Uterus (tissue), 4 donors: ENCODE results near the gene CXCL1. TPM values are rescaled to one million over a fixed set of nuclear protein-coding genes. Genes with fewer than 3 reads are reported as not detected.

Experiments used
- DNase-seq, 2 donors: peaks; one replicate each; pipeline ENCODE4 v3.0.0-alpha.2; 2019 to 2020
- H3K27ac ChIP-seq, 2 donors: fragments of 200-600 bp; sonication (generic); 1 replicate in 1 of 2; 2 replicates in 1 of 2; pipeline ENCODE4 v1.5.1; 2016 to 2018
- H3K27me3 ChIP-seq, 2 donors: fragments of 200-600 bp; sonication (generic); one replicate each; pipeline ENCODE4 v1.5.1; 2018 to 2019; ENCODE audit warnings: control low read depth in 1 of 2
- H3K36me3 ChIP-seq, 2 donors: fragments of 200-600 bp; sonication (generic); one replicate each; pipeline ENCODE4 v1.5.1; 2019; ENCODE audit warnings: control low read depth in 1 of 2
- H3K4me1 ChIP-seq, 2 donors: fragments of 200-600 bp; sonication (generic); one replicate each; pipeline ENCODE4 v1.5.1; 2018 to 2019; ENCODE audit warnings: control low read depth in 1 of 2
- H3K4me3 ChIP-seq, 2 donors: fragments of 200-600 bp; sonication (generic); 1 replicate in 1 of 2; 2 replicates in 1 of 2; pipeline ENCODE4 v1.5.1; 2018 to 2019; ENCODE audit warnings: mild to moderate bottlenecking in 1 of 2
- H3K9me3 ChIP-seq, 2 donors: fragments of 200-600 bp; sonication (generic); one replicate each; pipeline ENCODE4 v1.5.1; 2019; ENCODE audit warnings: control low read depth in 1 of 2
- POLR2A ChIP-seq, 2 donors: fragments of 450-650 bp; IDR thresholded peaks; one replicate each; pipeline ENCODE4 v1.6.1; 2016; ENCODE audit warnings: antibody characterized with exemption in 2 of 2, mild to moderate bottlenecking in 1 of 2, moderate library complexity in 1 of 2
- intact Hi-C: fragments of 100-400 bp; cut with DNase I; formaldehyde crosslinking; loops from one replicate; pipeline ENCODE4 v1.15.1; 2023; ENCODE audit warnings: low total_unique reads
- total RNA-seq, 4 donors: library from RNA; depleted of rRNA in 3 of 4; stranded (reverse); fragments of >200 nt in 3 of 4; gene quantifications; one replicate each; pipeline versions ENCODE4 v1.1.0 to v1.2.4, GENCODE V29; 2014 to 2023
- TF ChIP-seq, protein P1 (sequence below), 4 experiments: fragments of 200-600 bp in 2 of 4; fragments of 450-650 bp in 2 of 4; sonication (generic) in 2 of 4; IDR thresholded peaks; one replicate each; pipeline ENCODE4 v1.5.1; 2016 to 2019; ENCODE audit warnings: antibody characterized with exemption in 4 of 4, mild to moderate bottlenecking in 2 of 4, moderate library complexity in 1 of 4
- donor health status: DM: yes; HTN: yes; CAD: no.

The CXCL1 gene
- total RNA-seq, 4 donors from 2014 or later: 1.4 to 2.6 TPM; not detected in 2

DNA sequence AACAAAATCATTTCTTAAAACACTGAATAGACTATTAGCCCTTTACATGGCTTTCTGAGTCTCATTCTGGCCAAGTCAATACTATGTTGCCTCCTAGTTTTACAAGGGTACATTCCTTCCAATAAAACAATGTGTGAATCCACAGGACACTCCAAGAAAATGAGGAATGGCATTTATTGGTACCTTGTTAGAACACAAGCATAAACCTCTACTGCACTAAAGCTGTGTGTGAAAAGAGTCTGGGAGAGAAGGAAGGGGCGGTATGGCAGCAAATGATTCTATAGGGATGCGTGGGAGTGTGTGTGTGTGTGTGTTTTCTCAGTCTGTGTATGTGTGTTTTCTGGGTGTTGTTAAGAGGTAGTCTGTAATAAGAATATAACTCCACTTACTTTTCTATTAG is 48.9 kb downstream of the CXCL1 start:
- Histone ChIP-seq H3K27ac (no peak overlapping the region), H3K36me3 (no peaks in the 10 kb centered on the region), H3K27me3 (no peaks in the 10 kb centered on the region), H3K4me1 (no peaks in the 10 kb centered on the region), H3K4me3 (no peak overlapping the region), H3K9me3 (no peaks in the 10 kb centered on the region)
- intact Hi-C loops: no loop called here
- no peak for DNase-seq
- TF ChIP-seq POLR2A (IDR thresholded peaks at IDR 0.05): no peak
- TF ChIP-seq, protein P1, sequence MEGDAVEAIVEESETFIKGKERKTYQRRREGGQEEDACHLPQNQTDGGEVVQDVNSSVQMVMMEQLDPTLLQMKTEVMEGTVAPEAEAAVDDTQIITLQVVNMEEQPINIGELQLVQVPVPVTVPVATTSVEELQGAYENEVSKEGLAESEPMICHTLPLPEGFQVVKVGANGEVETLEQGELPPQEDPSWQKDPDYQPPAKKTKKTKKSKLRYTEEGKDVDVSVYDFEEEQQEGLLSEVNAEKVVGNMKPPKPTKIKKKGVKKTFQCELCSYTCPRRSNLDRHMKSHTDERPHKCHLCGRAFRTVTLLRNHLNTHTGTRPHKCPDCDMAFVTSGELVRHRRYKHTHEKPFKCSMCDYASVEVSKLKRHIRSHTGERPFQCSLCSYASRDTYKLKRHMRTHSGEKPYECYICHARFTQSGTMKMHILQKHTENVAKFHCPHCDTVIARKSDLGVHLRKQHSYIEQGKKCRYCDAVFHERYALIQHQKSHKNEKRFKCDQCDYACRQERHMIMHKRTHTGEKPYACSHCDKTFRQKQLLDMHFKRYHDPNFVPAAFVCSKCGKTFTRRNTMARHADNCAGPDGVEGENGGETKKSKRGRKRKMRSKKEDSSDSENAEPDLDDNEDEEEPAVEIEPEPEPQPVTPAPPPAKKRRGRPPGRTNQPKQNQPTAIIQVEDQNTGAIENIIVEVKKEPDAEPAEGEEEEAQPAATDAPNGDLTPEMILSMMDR (IDR thresholded peaks at IDR 0.05): no peak

GRCh38 chr4:73919691-73920090 is 50.5 kb downstream of the CXCL1 start:
- H3K4me1 ChIP-seq: no peaks in the 10 kb centered on the region
- H3K4me3 ChIP-seq: no peak overlapping the region
- H3K36me3 ChIP-seq: no peaks in the 10 kb centered on the region
- intact Hi-C loops: no loop called here
- no peaks in the 10 kb centered on the region for H3K9me3 ChIP-seq
- H3K27ac ChIP-seq: no peak overlapping the region
- TF ChIP-seq, protein P1 (IDR thresholded peaks at IDR 0.05): no peak
- TF ChIP-seq POLR2A (IDR thresholded peaks at IDR 0.05): no peak
- H3K27me3 ChIP-seq: no peaks in the 10 kb centered on the region
- no peak for DNase-seq

Other genes starting within 250 kb of the CXCL1 start
- 1 to 10 TPM in 1 of 4 donors, under 1 TPM in 2, not detected in 1; under 0.01 to 1.5 (median 0.06) TPM for gene RASSF6, start 249.0 kb upstream of the CXCL1 start, total RNA-seq
- 1 to 10 TPM in 1 of 4 donors, under 1 TPM in 1, not detected in 2; 0.67 to 2.2 TPM for gene CXCL8, start 128.8 kb upstream of the CXCL1 start, total RNA-seq
- gene CXCL6, start 32.7 kb upstream of the CXCL1 start, total RNA-seq: 1 to 10 TPM in 1 of 4 donors, under 1 TPM in 1, not detected in 2; 0.28 to 4.1 TPM
- gene PF4V1, start 16.1 kb upstream of the CXCL1 start, total RNA-seq: not detected
- gene PF4, start 112.6 kb downstream of the CXCL1 start, total RNA-seq: not detected
- gene PPBP, start 118.8 kb downstream of the CXCL1 start, total RNA-seq: 10 to 100 TPM in 1 of 4 donors, 1 to 10 TPM in 1, not detected in 2; 2.5 to 27.9 TPM
- gene CXCL5, start 129.3 kb downstream of the CXCL1 start, total RNA-seq: not detected
- 1 to 10 TPM in 1 of 4 donors, under 1 TPM in 1, not detected in 2; 0.62 to 2.5 TPM for gene CXCL3, start 169.3 kb downstream of the CXCL1 start, total RNA-seq
- 10 to 100 TPM in 2 of 4 donors, 1 to 10 TPM in 1, not detected in 1; 1.4 to 43.8 (median 12.3) TPM for gene CXCL2, start 229.8 kb downstream of the CXCL1 start, total RNA-seq